NCI-H146 (cell line): Measurements from ENCODE around the gene ABTB1.
"Not testable (repeated sequence)": the region's sequence is repeated elsewhere in the genome, so short reads cannot be mapped to it uniquely, and the experiment has no call there.

Source experiments
- DNase-seq: peaks from one replicate; lab custom pipeline; 2025; lab: John Stamatoyannopoulos, UW

The ABTB1 gene

DNA sequence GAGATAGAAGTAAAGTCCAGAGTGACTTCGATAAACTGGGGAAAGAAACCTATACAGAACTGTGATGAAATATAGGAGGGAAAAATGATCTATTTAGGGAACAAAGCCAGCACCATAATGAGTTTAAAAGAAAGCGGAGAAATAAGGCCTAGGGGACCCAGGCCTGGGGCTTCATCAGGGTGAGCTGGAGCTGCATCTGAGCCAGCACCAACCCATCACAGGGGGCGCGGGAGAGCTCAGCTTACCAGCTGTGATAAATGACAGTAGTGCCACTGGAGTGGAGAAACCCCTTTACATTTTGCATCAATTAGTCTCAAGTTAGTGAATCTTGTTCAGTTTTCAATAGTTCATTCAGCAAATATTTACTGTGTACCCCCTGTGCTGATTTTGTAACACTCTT is 22.5 kb upstream of the ABTB1 start:
- DNase-seq: no peak

DNA sequence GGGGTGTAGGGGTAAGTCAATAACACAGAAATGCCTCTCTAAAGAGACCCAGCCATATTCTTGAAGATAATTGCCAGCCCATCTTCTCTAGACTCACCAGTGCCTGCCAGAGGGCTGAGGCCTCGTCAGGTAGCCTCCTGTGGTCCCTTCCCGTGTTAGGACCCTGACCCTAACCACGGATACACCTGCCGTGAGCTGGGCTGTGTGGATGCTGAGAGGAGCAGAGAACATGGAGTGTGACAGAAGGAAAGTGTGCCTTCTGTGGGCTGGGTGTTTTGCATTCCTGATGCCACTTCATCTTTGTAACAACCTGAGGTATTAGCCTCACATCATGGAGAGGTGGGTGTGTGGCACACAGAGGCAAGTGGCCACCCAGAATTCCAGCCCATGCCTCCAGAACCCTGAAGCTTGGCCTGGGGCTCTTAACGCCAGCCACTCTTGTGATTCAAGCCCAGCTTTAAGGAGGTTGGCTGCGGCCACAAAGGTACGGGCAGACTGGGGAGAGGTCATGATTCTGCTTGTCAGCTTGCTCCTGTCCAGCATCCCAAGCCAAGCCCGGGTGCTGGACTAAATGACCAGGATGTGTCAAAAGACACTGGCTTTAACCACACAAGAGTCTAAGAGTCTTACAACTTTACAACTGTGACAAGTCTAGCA is 21.1 kb upstream of the ABTB1 start:
- no peak for DNase-seq

GRCh38 chr3:127652246-127652995 is 20.3 kb upstream of the ABTB1 start:
- DNase-seq: peak; percentile 56

- DNase-seq: no peak
Observed at GRCh38 chr3:127654374-127654773, 18.4 kb upstream of the ABTB1 start.

DNA sequence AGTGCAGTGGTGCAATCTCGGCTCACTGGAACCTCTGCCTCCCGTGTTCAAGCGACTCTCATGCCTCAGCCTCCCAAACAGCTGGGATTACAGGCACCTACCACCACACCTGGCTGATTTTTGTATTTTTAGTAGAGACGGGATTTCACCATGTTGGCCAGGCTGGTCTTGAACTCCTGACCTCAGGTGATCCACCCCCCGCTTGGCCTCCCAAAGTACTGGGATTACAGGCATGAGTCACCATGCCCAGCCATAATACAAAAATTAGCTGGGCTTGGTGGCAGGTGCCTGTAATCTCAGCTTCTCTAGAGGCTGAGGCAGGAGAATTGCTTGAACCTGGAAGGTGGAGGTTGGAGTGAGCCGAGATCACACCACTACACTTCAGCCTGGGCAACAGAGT is 17.8 kb upstream of the ABTB1 start:
- DNase-seq: not testable (repeated sequence)

DNA sequence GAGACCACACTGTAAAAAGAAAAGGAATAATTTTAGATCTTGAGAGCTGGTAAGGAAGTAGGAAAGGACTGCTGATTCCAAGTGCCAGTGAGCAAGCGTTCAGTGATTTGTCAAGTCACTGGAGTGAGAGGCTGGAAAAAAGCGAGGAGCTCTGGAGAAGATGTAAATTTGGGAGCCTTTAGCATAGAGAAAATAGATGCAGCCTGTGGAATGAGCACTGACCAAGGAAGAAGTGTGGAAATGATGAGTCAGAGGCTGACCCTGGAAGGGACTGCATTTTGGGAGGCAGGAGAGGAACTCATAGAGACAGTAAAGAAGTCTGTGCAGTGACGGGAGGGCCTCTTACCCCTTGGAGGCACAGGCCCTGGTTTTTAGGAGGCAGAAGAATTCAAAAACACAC is 17.1 kb upstream of the ABTB1 start:
- DNase-seq: no peak

GRCh38 chr3:127656906-127657305 is 15.8 kb upstream of the ABTB1 start:
- DNase-seq: no peak

- DNase-seq: no peak
Observed at GRCh38 chr3:127658234-127658633, 14.5 kb upstream of the ABTB1 start.

DNA sequence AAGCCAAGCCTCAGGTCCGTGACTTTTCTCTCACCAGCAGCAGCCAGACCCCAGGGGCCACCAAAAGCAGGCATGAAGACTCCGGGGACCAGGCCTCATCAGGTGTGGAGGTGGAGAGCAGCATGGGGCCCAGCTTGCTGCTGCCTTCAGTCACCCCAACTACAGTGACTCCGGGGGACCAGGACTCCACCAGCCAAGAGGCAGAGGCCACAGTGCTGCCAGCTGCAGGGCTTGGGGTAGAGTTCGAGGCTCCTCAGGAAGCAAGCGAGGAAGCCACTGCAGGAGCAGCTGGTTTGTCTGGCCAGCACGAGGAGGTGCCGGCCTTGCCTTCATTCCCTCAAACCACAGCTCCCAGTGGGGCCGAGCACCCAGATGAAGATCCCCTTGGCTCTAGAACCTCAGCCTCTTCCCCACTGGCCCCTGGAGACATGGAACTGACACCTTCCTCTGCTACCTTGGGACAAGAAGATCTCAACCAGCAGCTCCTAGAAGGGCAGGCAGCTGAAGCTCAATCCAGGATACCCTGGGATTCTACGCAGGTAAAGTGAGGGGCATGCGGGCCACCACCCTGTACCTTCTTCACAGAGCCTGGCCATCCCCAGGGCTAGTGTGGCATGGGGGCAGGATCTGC is 12.0 kb upstream of the ABTB1 start:
- DNase-seq: no peak

GRCh38 chr3:127661600-127661999 is 11.2 kb upstream of the ABTB1 start:
- DNase-seq: no peak

DNA sequence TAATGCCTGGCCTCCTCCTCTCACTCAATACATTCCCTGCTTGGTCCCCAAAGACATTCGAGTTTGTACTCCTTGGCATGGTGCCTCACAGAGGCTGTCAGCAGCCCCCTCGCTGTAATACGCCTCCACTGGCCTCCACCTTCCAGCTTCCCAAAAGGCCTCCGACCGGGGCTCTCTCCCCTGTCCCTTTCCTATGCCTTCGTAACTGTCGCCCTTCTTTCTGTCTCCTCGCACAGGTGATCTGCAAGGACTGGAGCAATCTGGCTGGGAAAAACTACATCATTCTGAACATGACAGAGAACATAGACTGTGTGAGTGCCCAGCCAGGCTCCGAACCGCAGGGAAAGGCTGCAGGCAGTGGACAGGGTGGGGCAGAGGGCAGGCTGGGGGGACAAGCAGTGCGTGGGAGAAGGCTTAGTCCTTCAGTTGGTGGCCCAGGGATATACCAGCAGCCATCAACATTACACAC is 10.7 kb upstream of the ABTB1 start:
- no peak for DNase-seq

GRCh38 chr3:127663151-127663550 is 9.6 kb upstream of the ABTB1 start:
- DNase-seq: no peak

DNA sequence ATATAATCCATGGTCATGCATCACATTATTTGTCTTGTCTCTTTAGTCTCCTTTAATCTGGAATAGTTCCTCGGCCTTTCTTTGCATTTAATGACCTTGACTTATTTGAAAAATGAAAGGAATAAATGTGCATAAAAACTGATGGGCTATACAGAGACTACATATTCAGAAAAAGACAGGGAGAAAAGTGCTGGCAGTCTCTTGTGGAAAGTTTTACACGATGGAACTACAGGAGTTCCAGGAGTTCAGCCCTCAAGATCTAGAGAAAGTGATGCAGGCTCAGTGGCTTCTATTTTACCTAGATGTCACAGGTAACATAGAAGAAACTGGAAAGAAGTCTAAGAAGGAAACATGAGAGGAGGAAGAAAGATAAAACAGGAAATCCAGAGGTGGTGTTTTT is 7.6 kb upstream of the ABTB1 start:
- no peak for DNase-seq

GRCh38 chr3:127665586-127665985 is 7.2 kb upstream of the ABTB1 start:
- DNase-seq: no peak

DNA sequence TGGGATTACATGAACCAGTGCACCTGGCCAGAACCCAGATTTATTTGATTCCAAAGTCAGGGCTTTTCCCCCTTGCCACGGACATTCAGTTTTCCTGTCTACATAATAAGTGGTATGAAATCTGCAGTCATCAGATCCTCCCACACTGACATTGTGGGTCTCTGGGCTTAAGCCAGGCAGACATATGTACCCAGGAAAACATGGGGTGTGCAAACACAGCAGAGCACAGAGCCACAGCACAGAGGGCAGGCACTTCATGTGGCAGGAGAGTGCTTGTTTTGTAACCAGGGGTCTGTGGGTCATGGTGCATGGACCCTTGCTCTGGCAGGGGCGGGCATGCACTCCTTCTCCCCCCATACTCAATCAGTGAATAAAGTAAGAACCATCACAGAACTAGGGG is 6.1 kb upstream of the ABTB1 start:
- DNase-seq: no peak

- DNase-seq: no peak
Observed at GRCh38 chr3:127667119-127667681, 5.6 kb upstream of the ABTB1 start.

GRCh38 chr3:127668906-127669305 is 3.8 kb upstream of the ABTB1 start:
- DNase-seq: no peak

DNA sequence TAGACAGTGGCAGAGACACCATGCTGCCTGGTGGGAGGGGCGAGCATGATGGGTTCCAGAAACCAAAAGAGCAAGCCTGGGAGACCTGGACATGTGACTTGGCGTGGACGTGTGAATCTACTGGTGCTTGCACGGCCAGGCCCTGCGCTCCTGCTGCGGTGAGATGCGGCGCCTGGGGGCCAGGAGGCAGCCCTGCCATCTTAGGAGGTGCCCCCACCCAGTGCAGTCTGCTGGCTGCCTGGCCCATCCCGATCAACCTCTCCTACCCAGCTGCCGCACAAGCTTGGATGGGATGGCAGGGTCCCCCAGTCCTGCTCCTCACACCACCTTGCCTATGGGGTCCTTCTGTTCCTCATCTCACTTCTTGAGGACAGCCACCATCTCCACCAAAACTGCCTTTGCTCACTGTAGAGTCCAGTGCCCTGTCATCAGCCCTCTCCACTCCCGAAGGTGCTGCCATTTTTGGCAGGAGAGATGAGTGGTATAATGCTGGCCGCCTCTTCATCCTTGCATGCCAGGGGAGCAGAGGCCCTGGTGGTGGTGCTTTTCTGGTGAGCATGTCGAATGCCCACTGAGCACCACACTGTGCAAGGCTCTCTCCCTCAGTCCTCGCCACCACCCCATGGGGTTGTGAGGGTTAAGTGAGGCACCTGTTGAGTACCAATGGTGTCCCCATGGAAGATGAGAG is 3.1 kb upstream of the ABTB1 start:
- no peak for DNase-seq

DNA sequence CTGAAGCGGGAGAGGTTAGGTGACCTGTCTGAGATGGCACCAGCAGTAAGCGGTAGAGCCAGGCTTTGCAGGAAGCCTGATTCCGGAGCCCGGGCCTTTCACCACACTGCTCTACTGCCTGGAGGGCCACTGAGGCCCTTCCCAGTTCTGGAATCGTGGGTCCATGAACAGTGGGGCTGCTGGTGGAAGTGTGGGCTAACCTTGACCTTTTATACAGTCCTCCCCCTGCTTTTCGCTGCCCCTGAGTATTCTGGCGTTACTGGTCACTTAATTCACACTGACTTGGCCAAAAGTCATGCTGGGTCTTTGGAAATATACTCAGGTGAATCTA is 2.6 kb upstream of the ABTB1 start:
- no peak for DNase-seq

DNA sequence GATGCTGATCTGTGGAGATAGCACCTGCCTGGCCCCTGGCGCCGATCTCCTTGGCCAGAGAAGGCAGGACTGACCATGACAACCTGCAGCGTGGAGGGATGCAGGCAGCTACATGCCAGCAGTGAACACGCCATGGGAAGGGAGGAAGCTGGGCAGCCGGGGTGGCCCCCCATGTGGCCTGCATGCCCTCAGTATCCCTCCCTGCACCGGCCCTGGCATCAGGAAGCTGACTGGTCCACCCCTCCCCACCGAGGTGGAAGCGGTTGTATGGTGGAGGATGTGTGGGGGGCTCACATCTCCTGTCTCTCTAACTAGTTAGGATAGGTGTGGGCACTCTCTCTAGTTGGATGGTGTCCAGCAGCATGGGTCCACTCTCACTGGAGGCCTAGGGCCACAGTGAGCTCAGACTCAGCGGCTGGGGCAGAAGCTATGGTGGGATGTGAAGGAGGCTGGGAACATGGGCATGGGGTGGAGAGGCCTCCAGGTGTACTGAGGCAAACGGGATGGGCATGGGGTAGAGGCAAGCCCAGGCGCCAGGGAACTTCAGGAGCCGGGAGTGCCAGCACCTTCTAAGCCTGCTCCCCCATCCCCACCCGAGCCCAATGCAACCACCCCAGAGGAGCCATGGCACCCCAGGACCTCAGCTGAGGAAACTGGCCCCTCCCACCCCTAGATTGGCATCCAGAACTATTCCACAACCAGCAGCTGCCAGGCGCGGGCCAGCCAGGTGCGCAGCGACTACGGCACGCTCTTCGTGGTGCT is 1.8 kb upstream of the ABTB1 start:
- no peak for DNase-seq

- peak; percentile 31 for DNase-seq
Observed at GRCh38 chr3:127671523-127672428, 976 bp upstream of the ABTB1 start.
